HG02970 (cell line): ENCODE measurements around the gene VASN.

Experiments
- ATAC-seq: cut with Tn5 transposase; IDR thresholded peaks from one replicate; pipeline ENCODE4 v1.9.1; 2021; ENCODE audit warnings: mild to moderate bottlenecking, moderate library complexity, moderate number of reproducible peaks; ENCODE audit not compliant: unreplicated experiment, low FRiP score

VASN gene

DNA sequence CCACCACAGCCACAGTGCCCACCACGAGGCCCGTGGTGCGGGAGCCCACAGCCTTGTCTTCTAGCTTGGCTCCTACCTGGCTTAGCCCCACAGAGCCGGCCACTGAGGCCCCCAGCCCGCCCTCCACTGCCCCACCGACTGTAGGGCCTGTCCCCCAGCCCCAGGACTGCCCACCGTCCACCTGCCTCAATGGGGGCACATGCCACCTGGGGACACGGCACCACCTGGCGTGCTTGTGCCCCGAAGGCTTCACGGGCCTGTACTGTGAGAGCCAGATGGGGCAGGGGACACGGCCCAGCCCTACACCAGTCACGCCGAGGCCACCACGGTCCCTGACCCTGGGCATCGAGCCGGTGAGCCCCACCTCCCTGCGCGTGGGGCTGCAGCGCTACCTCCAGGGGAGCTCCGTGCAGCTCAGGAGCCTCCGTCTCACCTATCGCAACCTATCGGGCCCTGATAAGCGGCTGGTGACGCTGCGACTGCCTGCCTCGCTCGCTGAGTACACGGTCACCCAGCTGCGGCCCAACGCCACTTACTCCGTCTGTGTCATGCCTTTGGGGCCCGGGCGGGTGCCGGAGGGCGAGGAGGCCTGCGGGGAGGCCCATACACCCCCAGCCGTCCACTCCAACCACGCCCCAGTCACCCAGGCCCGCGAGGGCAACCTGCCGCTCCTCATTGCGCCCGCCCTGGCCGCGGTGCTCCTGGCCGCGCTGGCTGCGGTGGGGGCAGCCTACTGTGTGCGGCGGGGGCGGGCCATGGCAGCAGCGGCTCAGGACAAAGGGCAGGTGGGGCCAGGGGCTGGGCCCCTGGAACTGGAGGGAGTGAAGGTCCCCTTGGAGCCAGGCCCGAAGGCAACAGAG, 10.5 kb downstream of the VASN start:
- ATAC-seq: no peak

DNA sequence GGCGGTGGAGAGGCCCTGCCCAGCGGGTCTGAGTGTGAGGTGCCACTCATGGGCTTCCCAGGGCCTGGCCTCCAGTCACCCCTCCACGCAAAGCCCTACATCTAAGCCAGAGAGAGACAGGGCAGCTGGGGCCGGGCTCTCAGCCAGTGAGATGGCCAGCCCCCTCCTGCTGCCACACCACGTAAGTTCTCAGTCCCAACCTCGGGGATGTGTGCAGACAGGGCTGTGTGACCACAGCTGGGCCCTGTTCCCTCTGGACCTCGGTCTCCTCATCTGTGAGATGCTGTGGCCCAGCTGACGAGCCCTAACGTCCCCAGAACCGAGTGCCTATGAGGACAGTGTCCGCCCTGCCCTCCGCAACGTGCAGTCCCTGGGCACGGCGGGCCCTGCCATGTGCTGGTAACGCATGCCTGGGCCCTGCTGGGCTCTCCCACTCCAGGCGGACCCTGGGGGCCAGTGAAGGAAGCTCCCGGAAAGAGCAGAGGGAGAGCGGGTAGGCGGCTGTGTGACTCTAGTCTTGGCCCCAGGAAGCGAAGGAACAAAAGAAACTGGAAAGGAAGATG, 11.2 kb downstream of the VASN start:
- ATAC-seq: no peak

DNA sequence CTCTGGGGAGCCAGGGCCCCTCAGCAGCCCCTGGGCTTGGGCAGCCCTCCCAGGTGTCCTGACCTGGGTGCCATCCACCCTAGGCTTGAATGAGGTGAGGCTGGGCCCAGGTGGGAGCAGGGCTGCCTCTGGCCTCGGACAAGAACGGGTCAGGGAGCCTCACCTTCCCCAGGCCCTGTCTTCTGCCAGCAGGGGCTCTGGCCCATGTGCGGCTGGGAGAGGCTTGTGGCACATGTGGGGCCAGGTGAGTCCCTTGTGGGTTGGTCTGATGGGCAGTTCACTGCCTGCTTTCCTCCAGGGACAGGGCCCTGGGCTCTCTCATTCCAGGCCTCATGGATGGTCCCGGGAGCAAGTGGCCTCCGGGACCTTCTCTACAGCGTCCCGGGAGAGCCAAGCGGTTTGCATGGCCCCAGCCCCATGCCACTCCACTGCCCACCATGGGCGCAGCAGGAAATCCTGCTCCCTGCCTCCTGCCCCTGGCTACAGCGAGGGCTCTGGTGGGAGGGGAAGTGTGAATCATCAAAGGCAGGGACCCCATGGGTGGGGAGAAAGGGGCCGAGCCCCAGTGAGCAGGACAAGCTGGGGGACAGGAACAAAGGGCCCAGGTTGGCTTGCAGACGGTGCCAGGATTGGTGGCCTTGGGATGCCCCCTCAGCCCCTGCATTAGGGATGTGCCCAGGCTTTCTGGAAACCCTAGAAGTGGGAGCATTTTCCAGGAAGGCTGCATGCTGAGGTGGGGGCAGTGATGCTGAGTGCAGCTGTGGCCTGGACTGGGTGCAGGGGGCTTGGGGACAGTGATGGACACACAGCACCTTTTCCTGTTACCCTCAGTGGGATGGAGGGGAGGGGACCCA, 12.2 kb downstream of the VASN start:
- ATAC-seq: no peak

DNA sequence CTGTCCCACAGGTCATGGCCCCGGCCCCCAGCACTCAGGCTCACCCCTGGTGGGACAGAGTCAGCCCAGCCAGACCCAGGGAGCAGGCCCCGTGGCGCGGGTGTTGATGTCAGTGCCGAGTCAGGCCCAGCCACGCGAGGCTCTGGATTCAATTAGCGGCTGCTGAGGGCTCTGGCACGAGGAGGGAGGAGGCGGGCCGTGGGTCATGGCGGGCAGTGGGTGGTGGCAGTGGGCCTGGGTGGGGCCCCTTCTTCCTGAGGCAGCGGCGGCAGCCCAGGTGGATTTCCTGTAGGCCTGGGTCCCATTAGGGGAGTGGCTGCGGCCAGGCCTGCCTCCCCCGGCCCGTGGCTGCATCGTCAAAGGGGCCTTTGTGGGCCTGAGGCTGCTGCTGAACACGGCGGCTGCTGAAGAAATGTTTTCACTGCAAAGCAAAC, 12.9 kb downstream of the VASN start:
- no peak for ATAC-seq

GRCh38 chr16:4385066-4385788, 13.6 kb downstream of the VASN start:
- ATAC-seq: no peak

DNA sequence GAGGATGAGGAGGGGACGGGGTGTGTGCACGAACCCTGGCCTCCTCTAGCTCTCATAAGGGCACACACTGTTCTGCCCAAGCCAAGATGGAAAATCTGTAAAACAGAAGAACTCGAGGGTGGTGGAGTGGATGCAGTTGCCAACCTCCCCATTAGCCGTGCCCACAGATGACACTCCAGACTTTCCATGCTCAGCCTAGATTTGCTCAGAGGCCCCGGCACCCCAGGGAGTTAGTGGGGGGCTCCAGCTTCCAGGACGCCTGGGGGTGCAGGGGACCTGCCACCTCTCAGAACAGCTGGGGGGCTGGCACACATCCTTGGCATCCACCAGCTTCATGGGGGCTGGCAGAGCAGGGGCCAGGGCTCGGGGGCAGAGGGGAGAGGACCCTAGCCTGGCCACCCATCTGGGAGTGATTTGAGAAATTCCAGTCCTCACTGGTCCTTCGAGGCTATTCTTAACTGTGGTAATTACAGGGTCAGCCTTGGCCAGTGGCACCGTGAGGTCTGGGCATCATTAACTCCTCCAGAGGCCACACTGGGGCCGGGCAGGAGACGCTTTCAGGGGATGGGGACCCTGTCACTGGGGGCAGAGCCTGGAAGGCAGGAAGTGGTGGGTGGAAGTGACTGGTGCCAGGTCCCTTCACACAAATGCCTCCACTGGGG, 14.3 kb downstream of the VASN start:
- no peak for ATAC-seq

DNA sequence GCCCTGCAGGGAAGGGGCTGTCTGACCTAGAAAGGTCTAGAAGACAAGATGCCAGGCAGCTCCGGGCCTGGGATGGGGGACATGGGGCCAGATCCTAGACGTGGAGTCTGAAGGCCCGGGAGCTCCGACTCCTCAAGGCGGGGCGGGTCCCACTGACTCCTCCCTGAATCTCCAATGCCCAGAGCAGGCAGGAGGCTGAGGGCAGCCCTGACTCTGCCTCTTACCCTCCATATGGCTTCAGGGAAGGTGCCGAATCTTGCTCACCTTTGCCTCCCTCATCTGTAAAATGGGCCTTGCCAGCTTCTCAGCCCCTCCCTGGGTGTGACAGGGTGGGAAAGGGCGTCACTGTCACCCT, 14.8 kb downstream of the VASN start:
- ATAC-seq: no peak

GRCh38 chr16:4386951-4387565, 15.4 kb downstream of the VASN start:
- no peak for ATAC-seq

- no peak for ATAC-seq
These were observed 16.1 kb downstream of the VASN start for GRCh38 chr16:4387781-4388180.

- ATAC-seq: no peak
These were observed 16.8 kb downstream of the VASN start for GRCh38 chr16:4388271-4389021.

- no peak for ATAC-seq
These were observed 17.7 kb downstream of the VASN start for GRCh38 chr16:4389051-4389955.

- no peak for ATAC-seq
These were observed 18.9 kb downstream of the VASN start for GRCh38 chr16:4390266-4391260.

- ATAC-seq: no peak
These were observed 20.2 kb downstream of the VASN start for GRCh38 chr16:4391631-4392381.

DNA sequence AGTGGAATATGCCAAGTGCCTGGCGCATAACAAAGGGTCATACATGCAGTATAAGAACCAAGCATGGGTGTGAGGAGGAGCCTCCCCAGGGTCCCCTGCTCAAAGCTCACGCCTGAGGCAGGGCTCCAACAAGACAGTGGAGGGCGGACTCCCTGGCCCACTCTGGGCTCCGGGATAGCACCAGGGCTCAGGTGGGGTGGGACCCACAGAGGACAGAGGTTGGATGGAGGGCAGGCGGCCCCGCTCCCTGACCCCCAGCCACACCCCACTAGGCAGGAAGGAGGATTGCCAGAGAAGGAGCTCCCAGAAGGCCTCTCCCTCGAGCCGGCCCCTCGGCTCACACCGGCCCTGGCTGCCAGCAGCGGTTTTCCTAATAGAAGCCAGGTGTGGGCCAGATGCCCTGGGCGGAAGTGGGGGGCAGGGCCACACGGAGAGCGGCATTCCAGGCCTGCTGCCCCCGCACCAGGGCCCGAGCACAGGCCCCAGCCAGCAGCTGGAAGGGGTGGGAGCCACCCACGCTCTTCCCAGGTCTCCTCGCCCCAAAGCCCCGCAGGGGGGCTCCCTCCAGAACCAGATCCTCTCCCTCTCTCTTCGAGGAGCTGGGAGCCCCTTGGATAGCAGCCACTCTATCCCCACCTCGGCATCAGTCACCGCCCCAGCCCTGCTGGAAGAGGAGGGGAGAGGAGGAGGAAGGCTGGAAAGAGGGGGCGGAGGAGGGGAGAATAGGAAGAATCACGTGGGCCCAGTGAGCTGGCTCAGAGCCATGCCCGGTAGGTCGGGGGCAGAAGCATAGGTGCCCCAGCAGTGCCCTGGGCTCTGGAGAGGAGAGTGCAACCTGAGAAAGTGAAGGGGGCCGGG, 21.0 kb downstream of the VASN start:
- ATAC-seq: no peak

DNA sequence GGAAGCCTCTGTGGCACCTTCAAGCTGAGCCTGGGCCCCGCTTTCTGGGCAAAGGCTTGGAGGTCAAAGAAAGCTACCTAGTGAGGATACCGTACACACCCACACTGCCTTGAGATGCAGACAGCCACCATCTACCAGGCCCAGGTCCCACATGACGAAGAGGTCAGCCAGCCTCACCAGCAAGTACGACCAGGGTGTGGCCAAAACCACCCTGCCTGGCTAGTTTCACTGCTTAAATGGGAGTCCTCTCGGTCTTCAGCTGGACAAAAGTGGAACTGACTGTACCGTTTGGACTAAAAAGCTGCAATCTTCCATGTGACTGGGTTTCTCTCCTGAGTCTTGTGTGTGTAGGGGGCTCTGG, 21.6 kb downstream of the VASN start:
- ATAC-seq: no peak
